Panc1 (cell line): ENCODE results near the gene ERN1. TPM values are rescaled to one million over a fixed set of nuclear protein-coding genes. Genes with fewer than 3 reads are reported as not detected.

Experiments
- ATAC-seq: fragments of 200-7000 bp; cut with Tn5 transposase; 2 replicates; pipeline ENCODE4 v1.9.1; 2020; ENCODE audit warnings: mild to moderate bottlenecking, moderate library complexity
- BruUV-seq: library from RNA; stranded (reverse); fragments of 400-500 nt; replicated peaks from 2 replicates; lab custom pipeline; 2021; lab: Mats Ljungman, UMichigan
- CTCF ChIA-PET: fragments of 300-600 bp; sonication (Branson Sonifier 250); formaldehyde crosslinking; loops from one replicate; lab custom pipeline; 2022; ENCODE audit warnings: antibody characterized with exemption; lab: Charles Lee
- POLR2A ChIA-PET: fragments of 300-600 bp; sonication (Branson Sonifier 250); formaldehyde crosslinking; loops from one replicate; lab custom pipeline; 2022; ENCODE audit warnings: antibody characterized with exemption; lab: Charles Lee
- DNase-seq: peaks from one replicate; pipeline ENCODE4 v3.0.0-alpha.2; 2010; ENCODE audit warnings: low read depth, low spot score
- H3K27ac ChIP-seq: 2 replicates; pipeline ENCODE4 v1.5.1; 2011; ENCODE audit warnings: mild to moderate bottlenecking, low read length, inconsistent platforms
- H3K27me3 ChIP-seq: fragments of 200-500 bp; sonication (Bioruptor generic); 2 replicates; pipeline ENCODE4 v1.6.0; 2014; ENCODE audit warnings: low read length, inconsistent platforms; ENCODE audit not compliant: control insufficient read depth, insufficient read depth
- H3K36me3 ChIP-seq: fragments of 200-500 bp; sonication (Bioruptor generic); 2 replicates; pipeline ENCODE4 v1.5.1; 2014; ENCODE audit warnings: inconsistent platforms, mild to moderate bottlenecking, low read length, moderate library complexity; ENCODE audit not compliant: control insufficient read depth, insufficient read depth
- H3K4me1 ChIP-seq: 2 replicates; pipeline ENCODE4 v1.5.1; 2011; ENCODE audit warnings: inconsistent platforms, mild to moderate bottlenecking, low read length, moderate library complexity; ENCODE audit not compliant: control insufficient read depth, insufficient read depth
- H3K4me3 ChIP-seq, 2 experiments: 2 replicates each; pipeline ENCODE4 v1.5.1; 2011 to 2012; ENCODE audit warnings: low read depth in 2 of 2, low read length in 2 of 2, mild to moderate bottlenecking in 2 of 2, inconsistent platforms in 1 of 2, moderate library complexity in 1 of 2
- H3K9me3 ChIP-seq: fragments of 200-500 bp; sonication (Bioruptor generic); 2 replicates; pipeline ENCODE4 v1.5.1; 2014; ENCODE audit warnings: low read depth, mild to moderate bottlenecking, inconsistent platforms, low read length, moderate library complexity; ENCODE audit not compliant: control insufficient read depth, insufficient read depth
- POLR2AphosphoS5 ChIP-seq: IDR thresholded peaks from 2 replicates; pipeline ENCODE4 v1.6.1; 2012; ENCODE audit warnings: mild to moderate bottlenecking, low read depth, low read length, moderate library complexity
- SIN3A ChIP-seq: IDR thresholded peaks from 2 replicates; pipeline ENCODE4 v1.6.1; 2012; ENCODE audit warnings: low read depth, mild to moderate bottlenecking, low read length, moderate library complexity, borderline replicate concordance; ENCODE audit not compliant: insufficient read depth
- TCF7L2 ChIP-seq: IDR thresholded peaks from 2 replicates; pipeline ENCODE4 v1.6.1; 2011; ENCODE audit warnings: mild to moderate bottlenecking, low read depth, low read length, inconsistent platforms
- in situ Hi-C: cut with HindIII; loops from 2 replicates; pipeline ENCODE4 v1.10.0; 2016; ENCODE audit warnings: low sequenced_read_pairs, low pct_unique_long_range_greater_than_20kb
- intact Hi-C: fragments of 100-400 bp; cut with micrococcal nuclease; formaldehyde crosslinking; loops from one replicate; pipeline ENCODE4 v1.10.0; 2022; ENCODE audit not compliant: unreplicated experiment
- total RNA-seq: library from RNA; stranded (reverse); gene quantifications from one replicate; pipeline ENCODE4 v1.2.1, GENCODE V29; 2021; ENCODE audit not compliant: unreplicated experiment
- TF ChIP-seq, protein P1 (sequence below), 2 experiments: IDR thresholded peaks; 2 replicates each; pipeline ENCODE4 v1.6.1; 2011 to 2012; ENCODE audit warnings: low read depth in 2 of 2, control low read depth in 1 of 2, low read length in 1 of 2, mild to moderate bottlenecking in 1 of 2, moderate library complexity in 1 of 2; ENCODE audit not compliant: insufficient read depth in 1 of 2
- TF ChIP-seq, protein P2 (sequence below): fragments of 450-650 bp; IDR thresholded peaks from 2 replicates; pipeline ENCODE4 v1.5.1; 2017; ENCODE audit warnings: mild to moderate bottlenecking

ERN1 gene
- total RNA-seq, 1 experiment from 2014 or later: 12.1 TPM

DNA sequence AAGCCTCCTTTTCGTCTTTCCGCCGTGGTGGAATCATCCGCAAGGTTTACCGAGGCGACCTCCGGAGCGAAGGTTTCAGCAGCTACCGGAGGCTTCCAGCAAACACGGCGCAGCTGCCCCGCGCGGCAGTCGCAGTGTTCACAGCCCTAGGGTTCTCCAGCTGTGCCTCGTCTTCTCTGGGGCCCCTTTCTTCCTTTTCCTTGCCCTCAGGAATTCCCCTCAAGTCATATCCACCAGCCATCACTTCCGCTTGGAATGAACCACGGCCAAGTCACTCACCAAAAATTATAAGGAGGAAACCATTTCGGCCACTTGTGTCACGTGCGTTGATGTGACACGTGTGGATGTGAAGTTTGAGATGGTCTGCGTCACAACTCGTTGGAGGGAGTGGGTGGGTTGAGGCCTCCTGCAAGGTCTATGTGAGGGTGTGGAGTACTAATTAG is 636 bp upstream of the ERN1 start:
- in situ Hi-C loops (no loop called here), intact Hi-C loops (loop anchor here (10.0 kb wide), 2 partner anchors 66 to 216 kb away; partner anchors contain the start of genes CSHL1 and GH1)
- Histone ChIP-seq H3K27ac (peak overlapping the region; percentile 37), H3K4me3 (peak overlapping the region; percentile 50 to 60), H3K4me1 (peaks cover 6% of the 10 kb centered on the region; the same call in 1 of the 2 replicates), H3K9me3 (no peaks in the 10 kb centered on the region), H3K27me3 (no peaks in the 10 kb centered on the region), H3K36me3 (peaks cover 3% of the 10 kb centered on the region; the same call in 1 of the 2 replicates)
- DNase-seq (no peak), ATAC-seq (no peak; the same call in 1 of the 2 replicates)
- POLR2A ChIA-PET: no interaction called here
- CTCF ChIA-PET: interaction anchor here (0.6 to 1.0 kb wide), 2 partner anchors 93 to 212 kb away, joined by 3 to 8 read pairs; partner anchors contain the start of gene GH1
- BruUV-seq: TSS peak; percentile 90
- TF ChIP-seq TCF7L2 (0 out of 2 replicates have a peak, but pooled peaks have one; percentile 6), SIN3A (no peak)

DNA sequence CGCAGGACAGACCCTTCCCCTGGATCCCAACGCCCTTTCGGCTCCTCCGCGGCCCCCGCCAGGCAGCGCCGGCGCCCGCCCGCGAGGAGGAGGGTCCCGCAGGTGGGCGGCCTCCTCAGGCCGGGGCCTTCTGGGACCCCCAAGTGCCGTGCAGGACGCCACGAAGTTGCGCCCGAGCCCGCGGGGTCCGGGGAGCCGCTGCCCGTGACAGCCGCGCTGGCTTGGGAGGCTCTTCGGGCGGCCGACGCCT is 504 bp downstream of the ERN1 start:
- ChIA-PET POLR2A (no interaction called here), CTCF (interaction anchor here (1.0 kb wide), 1 partner anchor 211 kb away, joined by 3 read pairs; the partner anchor contains the start of gene GH1)
- no peak for ATAC-seq
- Histone ChIP-seq H3K27me3 (no peaks in the 10 kb centered on the region), H3K27ac (peak overlapping the region; percentile 79), H3K36me3 (peaks cover 3% of the 10 kb centered on the region; the same call in 1 of the 2 replicates), H3K4me3 (peak overlapping the region; percentile 77 to 80), H3K4me1 (peaks cover 6% of the 10 kb centered on the region; the same call in 1 of the 2 replicates), H3K9me3 (no peaks in the 10 kb centered on the region)
- no TSS peak for BruUV-seq
- intact Hi-C loops: no loop called here
- DNase-seq: no peak
- TF ChIP-seq, protein P1, sequence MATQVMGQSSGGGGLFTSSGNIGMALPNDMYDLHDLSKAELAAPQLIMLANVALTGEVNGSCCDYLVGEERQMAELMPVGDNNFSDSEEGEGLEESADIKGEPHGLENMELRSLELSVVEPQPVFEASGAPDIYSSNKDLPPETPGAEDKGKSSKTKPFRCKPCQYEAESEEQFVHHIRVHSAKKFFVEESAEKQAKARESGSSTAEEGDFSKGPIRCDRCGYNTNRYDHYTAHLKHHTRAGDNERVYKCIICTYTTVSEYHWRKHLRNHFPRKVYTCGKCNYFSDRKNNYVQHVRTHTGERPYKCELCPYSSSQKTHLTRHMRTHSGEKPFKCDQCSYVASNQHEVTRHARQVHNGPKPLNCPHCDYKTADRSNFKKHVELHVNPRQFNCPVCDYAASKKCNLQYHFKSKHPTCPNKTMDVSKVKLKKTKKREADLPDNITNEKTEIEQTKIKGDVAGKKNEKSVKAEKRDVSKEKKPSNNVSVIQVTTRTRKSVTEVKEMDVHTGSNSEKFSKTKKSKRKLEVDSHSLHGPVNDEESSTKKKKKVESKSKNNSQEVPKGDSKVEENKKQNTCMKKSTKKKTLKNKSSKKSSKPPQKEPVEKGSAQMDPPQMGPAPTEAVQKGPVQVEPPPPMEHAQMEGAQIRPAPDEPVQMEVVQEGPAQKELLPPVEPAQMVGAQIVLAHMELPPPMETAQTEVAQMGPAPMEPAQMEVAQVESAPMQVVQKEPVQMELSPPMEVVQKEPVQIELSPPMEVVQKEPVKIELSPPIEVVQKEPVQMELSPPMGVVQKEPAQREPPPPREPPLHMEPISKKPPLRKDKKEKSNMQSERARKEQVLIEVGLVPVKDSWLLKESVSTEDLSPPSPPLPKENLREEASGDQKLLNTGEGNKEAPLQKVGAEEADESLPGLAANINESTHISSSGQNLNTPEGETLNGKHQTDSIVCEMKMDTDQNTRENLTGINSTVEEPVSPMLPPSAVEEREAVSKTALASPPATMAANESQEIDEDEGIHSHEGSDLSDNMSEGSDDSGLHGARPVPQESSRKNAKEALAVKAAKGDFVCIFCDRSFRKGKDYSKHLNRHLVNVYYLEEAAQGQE (IDR thresholded peaks at IDR 0.05; ENCODE audit: insufficient read depth in 1 of 2, low read depth in 2 of 2, low read length in 1 of 2): no peak
- no peak for TF ChIP-seq SIN3A
- TF ChIP-seq, protein P2, sequence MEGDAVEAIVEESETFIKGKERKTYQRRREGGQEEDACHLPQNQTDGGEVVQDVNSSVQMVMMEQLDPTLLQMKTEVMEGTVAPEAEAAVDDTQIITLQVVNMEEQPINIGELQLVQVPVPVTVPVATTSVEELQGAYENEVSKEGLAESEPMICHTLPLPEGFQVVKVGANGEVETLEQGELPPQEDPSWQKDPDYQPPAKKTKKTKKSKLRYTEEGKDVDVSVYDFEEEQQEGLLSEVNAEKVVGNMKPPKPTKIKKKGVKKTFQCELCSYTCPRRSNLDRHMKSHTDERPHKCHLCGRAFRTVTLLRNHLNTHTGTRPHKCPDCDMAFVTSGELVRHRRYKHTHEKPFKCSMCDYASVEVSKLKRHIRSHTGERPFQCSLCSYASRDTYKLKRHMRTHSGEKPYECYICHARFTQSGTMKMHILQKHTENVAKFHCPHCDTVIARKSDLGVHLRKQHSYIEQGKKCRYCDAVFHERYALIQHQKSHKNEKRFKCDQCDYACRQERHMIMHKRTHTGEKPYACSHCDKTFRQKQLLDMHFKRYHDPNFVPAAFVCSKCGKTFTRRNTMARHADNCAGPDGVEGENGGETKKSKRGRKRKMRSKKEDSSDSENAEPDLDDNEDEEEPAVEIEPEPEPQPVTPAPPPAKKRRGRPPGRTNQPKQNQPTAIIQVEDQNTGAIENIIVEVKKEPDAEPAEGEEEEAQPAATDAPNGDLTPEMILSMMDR: no peak
- no peak for TF ChIP-seq POLR2AphosphoS5
- no peak for TF ChIP-seq TCF7L2
- in situ Hi-C loops: no loop called here

DNA sequence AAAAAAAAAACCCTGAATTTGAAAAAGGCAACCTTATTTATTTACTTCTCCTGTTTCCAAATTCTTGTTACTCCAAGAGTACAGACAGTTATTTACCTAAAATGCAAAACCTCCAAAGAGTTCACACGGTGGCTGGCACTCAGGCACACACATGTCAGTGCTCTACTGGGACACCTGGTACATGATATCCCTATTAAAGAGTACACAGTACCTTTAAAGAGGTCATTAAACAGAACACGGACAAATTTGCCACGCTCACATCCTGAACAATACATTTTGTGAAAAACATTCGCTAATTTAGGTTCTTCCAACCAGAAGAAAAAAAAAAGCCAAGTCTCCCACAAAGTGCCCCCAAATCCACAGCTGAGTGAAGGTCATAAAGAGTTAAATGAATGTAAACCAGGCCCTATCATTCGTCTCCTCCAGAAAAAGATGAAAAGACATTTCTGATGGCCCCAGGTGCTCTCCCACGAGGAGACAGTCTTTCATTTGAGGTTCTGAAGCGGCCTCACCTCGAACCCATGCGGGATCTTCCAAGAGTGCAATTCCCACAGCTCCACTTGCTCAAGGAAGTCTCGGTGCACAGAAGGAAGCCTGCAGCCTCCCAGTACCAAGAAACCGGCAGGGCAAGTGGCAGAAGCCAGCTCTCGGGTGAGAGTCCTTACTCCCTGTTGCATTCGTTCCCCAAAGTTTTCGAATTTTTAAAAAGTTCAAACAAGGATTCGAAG is 993 bp downstream of the ERN1 start:
- no peak for DNase-seq
- TF ChIP-seq TCF7L2 (no peak), SIN3A (no peak), POLR2AphosphoS5 (no peak)
- TF ChIP-seq, protein P2: no peak
- TF ChIP-seq, protein P1 (IDR thresholded peaks at IDR 0.05; ENCODE audit: insufficient read depth in 1 of 2, low read depth in 2 of 2, low read length in 1 of 2): no peak
- Histone ChIP-seq H3K36me3 (peaks cover 3% of the 10 kb centered on the region; the same call in 1 of the 2 replicates), H3K4me3 (peak overlapping the region; percentile 77 to 80), H3K9me3 (no peaks in the 10 kb centered on the region), H3K27ac (peak overlapping the region; percentile 79), H3K4me1 (peaks cover 6% of the 10 kb centered on the region; the same call in 1 of the 2 replicates), H3K27me3 (no peaks in the 10 kb centered on the region)
- ChIA-PET CTCF (no interaction called here), POLR2A (no interaction called here)
- peak; percentile 4 for ATAC-seq
- intact Hi-C loops (no loop called here), in situ Hi-C loops (no loop called here)
- no TSS peak for BruUV-seq
